Urinary bladder (tissue), 4 donors: ENCODE measurements around the gene APOC3. TPM values are rescaled to one million over a fixed set of nuclear protein-coding genes. Genes with fewer than 3 reads are reported as not detected.
"Not testable (repeated sequence)": the region's sequence is repeated elsewhere in the genome, so short reads cannot be mapped to it uniquely, and the experiment has no call there.

Experiments used
- DNase-seq: peaks from one replicate; pipeline ENCODE4 v3.0.0-alpha.2; 2015; ENCODE audit errors: extremely low spot score
- H3K27ac ChIP-seq: one replicate; pipeline ENCODE4 v1.5.1; 2013; ENCODE audit warnings: low read depth, mild to moderate bottlenecking, moderate library complexity
- H3K36me3 ChIP-seq: one replicate; pipeline ENCODE4 v1.6.1; 2013; ENCODE audit warnings: mild to moderate bottlenecking, moderate library complexity; ENCODE audit not compliant: insufficient read depth
- H3K4me1 ChIP-seq: one replicate; pipeline ENCODE4 v1.6.1; 2013; ENCODE audit warnings: mild to moderate bottlenecking, moderate library complexity; ENCODE audit not compliant: insufficient read depth
- H3K4me3 ChIP-seq: one replicate; pipeline ENCODE4 v1.5.1; 2013; ENCODE audit warnings: low read depth, low read length
- WGBS: extraction: QIAGEN DNeasy Blood & Tissue Kit; methylation state at CpG from one replicate; pipeline ENCODE4 v1.1.7; 2013; 5-methylcytosine and 5-hydroxymethylcytosine counted together
- polyA plus RNA-seq: library from polyadenylated mRNA; stranded (reverse); fragments of 200-250 nt; gene quantifications from one replicate; pipeline ENCODE4 v1.2.3, GENCODE V29; 2013
- total RNA-seq: library from RNA; depleted of rRNA; stranded (reverse); fragments of >200 nt; gene quantifications from one replicate; pipeline ENCODE4 v1.2.3, GENCODE V29; 2014
- donor health status: healthy with polysubstance abuse.
- donor health status: healthy.

Gene APOC3
- total and polyA plus RNA-seq, 2 donors = 4.1 TPM; not detected in 1

- no peak for DNase-seq
- 80% methylated on average over 8 of the region's 8 CpGs for WGBS
- Histone ChIP-seq H3K4me1 (no peaks in the 10 kb centered on the region), H3K36me3 (no peaks in the 10 kb centered on the region), H3K27ac (no peak overlapping the region), H3K4me3 (no peak overlapping the region)
These were observed 36.6 kb upstream of the APOC3 start for GRCh38 chr11:116792869-116793771.

- 98% methylated on average over 1 of the region's 1 CpG for WGBS
- H3K4me1 ChIP-seq = no peaks in the 10 kb centered on the region
- no peak for DNase-seq
- no peak overlapping the region for H3K27ac ChIP-seq
- no peaks in the 10 kb centered on the region for H3K36me3 ChIP-seq
- no peak overlapping the region for H3K4me3 ChIP-seq
These were observed 36.0 kb upstream of the APOC3 start for GRCh38 chr11:116793772-116794097.

GRCh38 chr11:116794851-116795250, 34.9 kb upstream of the APOC3 start:
- H3K36me3 ChIP-seq = no peaks in the 10 kb centered on the region
- H3K4me1 ChIP-seq = no peaks in the 10 kb centered on the region
- H3K27ac ChIP-seq = no peak overlapping the region
- WGBS = 85% methylated on average over 2 of the region's 2 CpGs
- no peak overlapping the region for H3K4me3 ChIP-seq
- no peak for DNase-seq

- 88% methylated on average over 1 of the region's 1 CpG for WGBS
- Histone ChIP-seq H3K36me3 (no peaks in the 10 kb centered on the region), H3K4me3 (no peak overlapping the region)
These were observed 33.2 kb upstream of the APOC3 start for GRCh38 chr11:116796548-116796947.

GRCh38 chr11:116797816-116798215, 31.9 kb upstream of the APOC3 start:
- Histone ChIP-seq H3K36me3 (no peaks in the 10 kb centered on the region), H3K27ac (no peak overlapping the region), H3K4me1 (no peaks in the 10 kb centered on the region), H3K4me3 (no peak overlapping the region)
- WGBS = 76% methylated on average over 5 of the region's 5 CpGs
- no peak for DNase-seq

More at GRCh38 chr11:116796548-116796947, 33.2 kb upstream of the APOC3 start:
- no peak overlapping the region for H3K27ac ChIP-seq
- H3K4me1 ChIP-seq = no peaks in the 10 kb centered on the region
- DNase-seq = no peak

- H3K27ac ChIP-seq = no peak overlapping the region
- no peaks in the 10 kb centered on the region for H3K4me1 ChIP-seq
- H3K4me3 ChIP-seq = no peak overlapping the region
- WGBS = 81% methylated on average over 5 of the region's 5 CpGs
- no peaks in the 10 kb centered on the region for H3K36me3 ChIP-seq
- DNase-seq = no peak
These were observed 31.3 kb upstream of the APOC3 start for GRCh38 chr11:116798368-116798767.

GRCh38 chr11:116800610-116801009, 29.1 kb upstream of the APOC3 start:
- no peak overlapping the region for H3K27ac ChIP-seq
- WGBS = 92% methylated on average over 2 of the region's 2 CpGs
- DNase-seq = no peak

GRCh38 chr11:116801662-116802061, 28.0 kb upstream of the APOC3 start:
- DNase-seq, H3K36me3 ChIP-seq, H3K4me3 ChIP-seq, H3K27ac ChIP-seq, H3K4me1 ChIP-seq: not testable (repeated sequence)

More at GRCh38 chr11:116800610-116801009, 29.1 kb upstream of the APOC3 start:
- no peaks in the 10 kb centered on the region for H3K4me1 ChIP-seq
- H3K36me3 ChIP-seq = no peaks in the 10 kb centered on the region
- H3K4me3 ChIP-seq = no peak overlapping the region

GRCh38 chr11:116804001-116804400, 25.7 kb upstream of the APOC3 start:
- 57% methylated on average over 3 of the region's 3 CpGs for WGBS
- H3K36me3 ChIP-seq = no peaks in the 10 kb centered on the region
- H3K4me3 ChIP-seq = no peak overlapping the region
- no peak for DNase-seq
- no peak overlapping the region for H3K27ac ChIP-seq
- no peaks in the 10 kb centered on the region for H3K4me1 ChIP-seq

GRCh38 chr11:116807601-116808261, 22.0 kb upstream of the APOC3 start:
- no peak overlapping the region for H3K4me3 ChIP-seq
- DNase-seq = no peak
- no peak overlapping the region for H3K27ac ChIP-seq
- H3K4me1 ChIP-seq = no peaks in the 10 kb centered on the region
- no peaks in the 10 kb centered on the region for H3K36me3 ChIP-seq
- WGBS = 91% methylated on average over 6 of the region's 6 CpGs

- no peak for DNase-seq
- Histone ChIP-seq H3K36me3 (no peaks in the 10 kb centered on the region), H3K4me1 (no peaks in the 10 kb centered on the region), H3K27ac (no peak overlapping the region), H3K4me3 (no peak overlapping the region)
- 79% methylated on average over 14 of the region's 14 CpGs for WGBS
These were observed 21.2 kb upstream of the APOC3 start for GRCh38 chr11:116808262-116809175.

GRCh38 chr11:116811194-116811593, 18.5 kb upstream of the APOC3 start:
- Histone ChIP-seq H3K27ac (no peak overlapping the region), H3K4me1 (no peaks in the 10 kb centered on the region), H3K4me3 (no peak overlapping the region), H3K36me3 (no peaks in the 10 kb centered on the region)
- no peak for DNase-seq
- 76% methylated on average over 3 of the region's 3 CpGs for WGBS

- no peaks in the 10 kb centered on the region for H3K36me3 ChIP-seq
- no peak for DNase-seq
- no peak overlapping the region for H3K4me3 ChIP-seq
- WGBS = 84% methylated on average over 4 of the region's 4 CpGs
- H3K27ac ChIP-seq = no peak overlapping the region
- H3K4me1 ChIP-seq = no peaks in the 10 kb centered on the region
These were observed 17.6 kb upstream of the APOC3 start for GRCh38 chr11:116812109-116812508.
